WTC11 (cell line): ENCODE data around the gene DNAJC16. TPM values are rescaled to one million over a fixed set of nuclear protein-coding genes. Genes with fewer than 3 reads are reported as not detected.

Experiments
- ATAC-seq: fragments of 200-7000 bp; cut with Tn5 transposase; 2 replicates; pipeline ENCODE4 v1.10.0; 2021; ENCODE audit warnings: mild to moderate bottlenecking, moderate library complexity
- CTCF ChIA-PET: fragments of 300-600 bp; sonication (Branson Sonifier 250); formaldehyde crosslinking; loops from one replicate; lab custom pipeline; 2021; ENCODE audit warnings: antibody characterized with exemption; lab: Charles Lee
- POLR2A ChIA-PET: fragments of 350-600 bp; sonication (Branson Sonifier 250); formaldehyde crosslinking; loops from one replicate; lab custom pipeline; 2021; ENCODE audit warnings: antibody characterized with exemption; lab: Charles Lee
- DNase-seq: peaks from one replicate; pipeline ENCODE4 v3.0.0; 2021; ENCODE audit warnings: low spot score
- H3K27ac Mint-ChIP-seq: 2 replicates; pipeline ENCODE4 v1.8.0; 2021; ENCODE audit warnings: mixed read lengths
- H3K27me3 Mint-ChIP-seq: 2 replicates; pipeline ENCODE4 v1.8.0; 2021; ENCODE audit warnings: low read depth, mild to moderate bottlenecking, moderate library complexity, mixed read lengths
- H3K36me3 Mint-ChIP-seq: 2 replicates; pipeline ENCODE4 v1.8.0; 2021; ENCODE audit warnings: mixed read lengths
- H3K4me1 Mint-ChIP-seq: 2 replicates; pipeline ENCODE4 v1.8.0; 2022; ENCODE audit warnings: mixed read lengths
- H3K4me3 Mint-ChIP-seq: 2 replicates; pipeline ENCODE4 v1.8.0; 2021; ENCODE audit warnings: mild to moderate bottlenecking, moderate library complexity, mixed read lengths
- H3K9me3 Mint-ChIP-seq: 2 replicates; pipeline ENCODE4 v1.8.0; 2021; ENCODE audit warnings: mixed read lengths
- ATF2 ChIP-seq: sonication (generic); formaldehyde crosslinking; IDR thresholded peaks from 2 replicates; pipeline ENCODE4 v1.8.1; 2022; ENCODE audit warnings: low read depth, missing genetic modification reagents, borderline replicate concordance
- CBFB ChIP-seq: sonication (generic); formaldehyde crosslinking; IDR thresholded peaks from 2 replicates; pipeline ENCODE4 v1.8.1; 2022; ENCODE audit warnings: mild to moderate bottlenecking, low read depth, missing genetic modification reagents
- E2F5 ChIP-seq: sonication (generic); formaldehyde crosslinking; IDR thresholded peaks from 2 replicates; pipeline ENCODE4 v1.8.1; 2022; ENCODE audit warnings: mild to moderate bottlenecking, moderate library complexity, missing genetic modification reagents
- ERG ChIP-seq: fragments of 250-450 bp; sonication (Bioruptor Pico); IDR thresholded peaks from 2 replicates; pipeline ENCODE4 v1.8.0; 2021; ENCODE audit warnings: mild to moderate bottlenecking
- GRHL2 ChIP-seq: fragments of 250-450 bp; sonication (Bioruptor Pico); IDR thresholded peaks from 2 replicates; pipeline ENCODE4 v1.8.0; 2022; ENCODE audit warnings: mild to moderate bottlenecking, moderate library complexity; ENCODE audit not compliant: insufficient replicate concordance, severe bottlenecking
- HMGA2 ChIP-seq: fragments of 250-450 bp; sonication (Bioruptor Pico); IDR thresholded peaks from 2 replicates; pipeline ENCODE4 v1.4.0; 2021; ENCODE audit warnings: mild to moderate bottlenecking, moderate library complexity
- JUN ChIP-seq: sonication (generic); formaldehyde crosslinking; IDR thresholded peaks from 2 replicates; pipeline ENCODE4 v1.8.0; 2023; ENCODE audit warnings: mild to moderate bottlenecking, missing genetic modification reagents
- NR1H2 ChIP-seq: sonication (generic); formaldehyde crosslinking; IDR thresholded peaks from 2 replicates; pipeline ENCODE4 v1.9.0; 2021; ENCODE audit warnings: mild to moderate bottlenecking, moderate library complexity, missing genetic modification reagents
- NR3C1 ChIP-seq: sonication (generic); formaldehyde crosslinking; conservative IDR thresholded peaks from 2 replicates; pipeline ENCODE4 v1.8.1; 2023; ENCODE audit warnings: low read depth, mild to moderate bottlenecking, missing genetic modification reagents
- PRDM15 ChIP-seq: sonication (generic); formaldehyde crosslinking; IDR thresholded peaks from 2 replicates; pipeline ENCODE4 v1.8.0; 2022; ENCODE audit warnings: missing genetic modification reagents
- RELA ChIP-seq: sonication (generic); formaldehyde crosslinking; IDR thresholded peaks from 2 replicates; pipeline ENCODE4 v1.8.1; 2022; ENCODE audit warnings: missing genetic modification reagents, mild to moderate bottlenecking, borderline replicate concordance
- SMAD4 ChIP-seq: sonication (generic); formaldehyde crosslinking; IDR thresholded peaks from 2 replicates; pipeline ENCODE4 v1.8.0; 2022; ENCODE audit warnings: mild to moderate bottlenecking, missing genetic modification reagents
- STAT6 ChIP-seq: sonication (generic); formaldehyde crosslinking; conservative IDR thresholded peaks from 2 replicates; pipeline ENCODE4 v1.8.1; 2023; ENCODE audit warnings: mild to moderate bottlenecking, low read depth, missing genetic modification reagents, moderate library complexity
- TEAD4 ChIP-seq: sonication (generic); formaldehyde crosslinking; IDR thresholded peaks from 2 replicates; pipeline ENCODE4 v1.8.0; 2022; ENCODE audit warnings: mild to moderate bottlenecking, missing genetic modification reagents
- ZBTB43 ChIP-seq: sonication (generic); formaldehyde crosslinking; IDR thresholded peaks from 2 replicates; pipeline ENCODE4 v1.8.1; 2023; ENCODE audit warnings: mild to moderate bottlenecking, missing genetic modification reagents
- ZNF281 ChIP-seq: sonication (generic); formaldehyde crosslinking; IDR thresholded peaks from 2 replicates; pipeline ENCODE4 v1.8.0; 2023; ENCODE audit warnings: mild to moderate bottlenecking, missing genetic modification reagents
- ZNF416 ChIP-seq: fragments of 250-450 bp; sonication (Bioruptor Pico); IDR thresholded peaks from 2 replicates; pipeline ENCODE4 v1.9.0; 2021; ENCODE audit warnings: mild to moderate bottlenecking, inconsistent platforms
- ZNF512 ChIP-seq: sonication (generic); formaldehyde crosslinking; IDR thresholded peaks from 2 replicates; pipeline ENCODE4 v1.8.1; 2022; ENCODE audit warnings: missing genetic modification reagents, borderline replicate concordance
- total RNA-seq: library from RNA; stranded (reverse); gene quantifications from 3 replicates; pipeline ENCODE4 v1.2.3, GENCODE V29; 2021

The DNAJC16 gene
- total RNA-seq, 1 experiment from 2014 or later: 16.4 TPM

GRCh38 chr1:15575549-15576150 lies 49.0 kb downstream of the DNAJC16 start (continued):
- no peak for TF ChIP-seq PRDM15 (CRISPR knock-in tag)
- TF ChIP-seq ERG: no peak

- DNase-seq (no peak), ATAC-seq (no peak)
- ChIA-PET POLR2A (no interaction called here), CTCF (no interaction called here)
- Mint-ChIP-seq H3K36me3 (no peaks in the 10 kb centered on the region), H3K4me3 (no peak overlapping the region), H3K9me3 (no peaks in the 10 kb centered on the region), H3K27ac (no peak overlapping the region), H3K4me1 (no peaks in the 10 kb centered on the region), H3K27me3 (no peaks in the 10 kb centered on the region)
- no peak for TF ChIP-seq NR3C1 (CRISPR knock-in tag)
- no peak for TF ChIP-seq STAT6 (CRISPR knock-in tag)
- no peak for TF ChIP-seq ZNF416
- TF ChIP-seq ATF2 (CRISPR knock-in tag): no peak
- no peak for TF ChIP-seq GRHL2 (CRISPR knock-in tag)
- TF ChIP-seq ERG: no peak
- no peak for TF ChIP-seq ZNF512 (CRISPR knock-in tag)
- no peak for TF ChIP-seq ZBTB43
- no peak for TF ChIP-seq E2F5 (CRISPR knock-in tag)
- no peak for TF ChIP-seq HMGA2 (CRISPR knock-in tag)
- no peak for TF ChIP-seq NR1H2
- no peak for TF ChIP-seq CBFB (CRISPR knock-in tag)
- TF ChIP-seq ZNF281: no peak
- no peak for TF ChIP-seq JUN
- no peak for TF ChIP-seq TEAD4 (CRISPR knock-in tag)
- TF ChIP-seq SMAD4 (CRISPR knock-in tag): no peak
- TF ChIP-seq RELA (CRISPR knock-in tag): no peak
Measured at GRCh38 chr1:15577691-15578090, 51.0 kb downstream of the DNAJC16 start.
